Mesendoderm (in vitro differentiated cells): Measurements from ENCODE around the gene SLITRK3.

Experiments used
- DNase-seq: peaks from one replicate; pipeline ENCODE4 v3.0.0; 2013
- H2AK5ac ChIP-seq: 2 replicates; pipeline ENCODE4 v1.6.1; 2013; ENCODE audit warnings: low read length, inconsistent platforms
- H2BK120ac ChIP-seq: 2 replicates; pipeline ENCODE4 v1.6.1; 2013; ENCODE audit warnings: low read depth, mild to moderate bottlenecking, low read length, moderate library complexity, mixed read lengths
- H2BK15ac ChIP-seq: replicated peaks from 2 replicates; pipeline ENCODE4 v1.6.1; 2013; ENCODE audit warnings: low read depth, mild to moderate bottlenecking, moderate library complexity
- H2BK5ac ChIP-seq: 2 replicates; pipeline ENCODE4 v1.6.1; 2013; ENCODE audit warnings: low read length, inconsistent platforms
- H3K18ac ChIP-seq: 2 replicates; pipeline ENCODE4 v1.6.1; 2013; ENCODE audit warnings: mild to moderate bottlenecking, low read length, mixed read lengths
- H3K23ac ChIP-seq: one replicate; pipeline ENCODE4 v1.6.1; 2013; ENCODE audit warnings: low read length
- H3K27ac ChIP-seq: 2 replicates; pipeline ENCODE4 v1.5.1; 2013; ENCODE audit warnings: low read depth, mild to moderate bottlenecking, inconsistent platforms, low read length, moderate library complexity
- H3K27me3 ChIP-seq: 2 replicates; pipeline ENCODE4 v1.6.1; 2013; ENCODE audit warnings: low read length, control low read depth, mild to moderate bottlenecking, inconsistent platforms; ENCODE audit not compliant: insufficient read depth, poor library complexity
- H3K36me3 ChIP-seq: 2 replicates; pipeline ENCODE4 v1.6.1; 2013; ENCODE audit warnings: low read length, inconsistent platforms; ENCODE audit not compliant: control insufficient read depth, insufficient read depth
- H3K4ac ChIP-seq: one replicate; pipeline ENCODE4 v1.6.1; 2013; ENCODE audit warnings: low read depth, mild to moderate bottlenecking, low read length, moderate library complexity
- H3K4me1 ChIP-seq: 2 replicates; pipeline ENCODE4 v1.6.1; 2013; ENCODE audit warnings: low read depth, low read length, inconsistent platforms; ENCODE audit not compliant: control insufficient read depth
- H3K4me2 ChIP-seq: 2 replicates; pipeline ENCODE4 v1.6.1; 2013; ENCODE audit warnings: low read length
- H3K4me3 ChIP-seq: 2 replicates; pipeline ENCODE4 v1.5.1; 2013; ENCODE audit warnings: mild to moderate bottlenecking, low read length
- H3K56ac ChIP-seq: one replicate; pipeline ENCODE4 v1.6.1; 2013; ENCODE audit warnings: low read length
- H3K79me1 ChIP-seq: 2 replicates; pipeline ENCODE4 v1.6.1; 2013; ENCODE audit warnings: low read length, inconsistent platforms
- H3K79me2 ChIP-seq: 2 replicates; pipeline ENCODE4 v1.6.1; 2013; ENCODE audit warnings: mild to moderate bottlenecking, low read length; ENCODE audit not compliant: control insufficient read depth, insufficient read depth
- H3K9ac ChIP-seq: 2 replicates; pipeline ENCODE4 v1.6.1; 2013; ENCODE audit warnings: low read length, inconsistent platforms
- H4K5ac ChIP-seq: one replicate; pipeline ENCODE4 v1.6.1; 2013; ENCODE audit warnings: low read length
- H4K8ac ChIP-seq: one replicate; pipeline ENCODE4 v1.6.1; 2013; ENCODE audit warnings: low read depth, mild to moderate bottlenecking, control low read depth, low read length, moderate library complexity
- WGBS: extraction: QIAGEN DNeasy Blood & Tissue Kit; methylation state at CpG from one replicate; pipeline ENCODE4 v1.1.7; 2013; ENCODE audit warnings: low lambda C conversion rate, missing lambda C conversion rate; ENCODE audit not compliant: insufficient coverage; ENCODE audit errors: extremely low coverage; 5-methylcytosine and 5-hydroxymethylcytosine counted together

SLITRK3 gene

DNA sequence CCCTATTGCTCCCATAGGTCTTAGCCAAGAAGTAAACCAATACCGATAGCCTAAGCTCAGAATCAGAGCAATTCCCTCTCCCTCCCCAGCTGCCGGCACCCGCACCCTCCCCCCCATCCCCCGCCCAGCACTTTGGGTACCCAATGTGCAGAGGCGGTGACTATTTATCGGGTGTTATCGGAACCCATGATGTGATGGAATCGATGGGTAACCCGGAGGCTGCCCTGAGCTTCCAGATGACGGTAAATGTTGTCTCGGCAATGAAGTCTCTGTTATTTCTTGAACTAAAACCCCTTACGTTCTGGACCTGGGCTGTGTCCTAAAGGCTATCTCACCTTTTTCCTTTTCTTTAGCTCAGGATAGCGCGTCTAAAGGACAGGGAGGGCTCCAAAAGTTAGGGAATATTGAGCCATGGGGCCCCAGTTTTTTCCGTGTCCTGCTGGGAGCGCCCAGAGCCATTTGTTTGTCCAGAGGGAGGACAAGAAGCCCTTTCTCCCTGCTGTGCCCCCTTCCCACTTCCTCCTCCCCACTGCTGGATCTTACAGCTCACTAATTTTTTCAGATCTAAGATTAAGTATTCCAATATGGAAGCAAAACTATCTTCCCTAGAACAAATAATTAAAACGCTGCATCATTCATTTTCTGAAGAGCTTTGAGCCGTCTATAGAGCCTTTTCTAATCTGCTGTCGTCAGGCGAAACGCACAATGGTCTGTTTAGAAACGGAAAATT, 1.5 kb downstream of the SLITRK3 start:
- H3K27ac ChIP-seq, result no peak overlapping the region
- no peak overlapping the region for H4K8ac ChIP-seq
- no CpG with 5 or more reads among the region's 22 CpGs for WGBS

DNA sequence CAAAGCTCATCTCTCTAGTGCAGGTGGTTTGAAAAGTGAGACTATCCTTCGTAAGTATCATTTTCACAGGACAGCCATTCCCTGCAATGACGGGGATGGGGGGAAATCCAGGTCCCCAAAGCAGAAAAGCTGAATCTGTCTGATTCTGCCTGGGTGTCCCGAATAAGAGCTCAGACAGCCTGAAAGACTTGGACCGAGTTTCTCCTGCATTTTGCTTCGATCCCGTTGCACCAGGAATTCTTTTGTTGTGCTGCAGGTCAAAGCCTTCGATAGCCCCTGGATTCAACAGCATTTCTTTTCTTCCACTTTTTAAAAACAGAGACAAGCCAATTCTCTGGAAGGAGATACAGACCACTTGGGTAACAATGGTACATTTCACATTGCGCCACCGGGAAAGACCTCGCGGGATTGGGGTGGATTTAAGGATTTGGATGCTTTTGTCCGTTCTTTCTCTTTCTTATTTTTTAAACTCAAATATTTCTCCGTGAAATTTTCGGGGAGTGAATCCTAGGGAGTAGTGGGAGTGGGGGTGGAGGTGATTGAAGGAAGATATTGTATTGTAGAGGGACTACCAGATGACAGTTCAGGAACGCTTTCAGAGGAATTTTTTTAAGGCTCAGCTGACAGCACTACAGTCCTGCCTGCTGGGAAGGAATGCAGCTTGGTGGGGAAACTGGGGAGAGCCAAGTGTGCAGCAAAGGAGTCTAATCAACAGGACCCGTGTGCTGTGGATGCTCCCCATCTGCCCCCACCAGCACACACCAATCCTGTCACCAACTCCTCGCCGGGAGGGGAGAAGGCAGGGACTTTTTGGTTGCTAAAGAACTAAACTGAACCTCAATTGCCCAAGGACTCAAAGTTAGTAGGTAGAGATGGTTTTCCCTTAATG, 2.6 kb downstream of the SLITRK3 start:
- H3K23ac ChIP-seq, result no peak overlapping the region
- H3K4me1 ChIP-seq, result no peaks in the 10 kb centered on the region
- no peak overlapping the region for H4K5ac ChIP-seq
- no peak overlapping the region for H3K56ac ChIP-seq
- H3K79me2 ChIP-seq, result no peaks in the 10 kb centered on the region
- no peak overlapping the region for H2BK5ac ChIP-seq
- no peak overlapping the region for H4K8ac ChIP-seq
- peak overlapping the region; percentile 31 for H3K4me2 ChIP-seq
- no peaks in the 10 kb centered on the region for H3K36me3 ChIP-seq
- no peak overlapping the region for H3K4ac ChIP-seq
- H2AK5ac ChIP-seq, result no peak overlapping the region
- no peak overlapping the region for H3K9ac ChIP-seq
- no peak overlapping the region for H3K4me3 ChIP-seq
- H2BK15ac ChIP-seq, result no peak overlapping the region
- H3K27me3 ChIP-seq, result peaks cover 11% of the 10 kb centered on the region
- WGBS, result no CpG with 5 or more reads among the region's 18 CpGs
- H2BK120ac ChIP-seq, result no peak overlapping the region
- no peaks in the 10 kb centered on the region for H3K79me1 ChIP-seq
- no peak overlapping the region for H3K27ac ChIP-seq
- H3K18ac ChIP-seq, result no peak overlapping the region
- DNase-seq, result peak; percentile 61

More for the DNA sequence above, 1.5 kb downstream of the SLITRK3 start:
- no peak overlapping the region for H3K4ac ChIP-seq
- H3K18ac ChIP-seq, result no peak overlapping the region
- H3K4me1 ChIP-seq, result no peaks in the 10 kb centered on the region
- H4K5ac ChIP-seq, result no peak overlapping the region
- H3K79me2 ChIP-seq, result no peaks in the 10 kb centered on the region
- H3K4me3 ChIP-seq, result peak overlapping the region; percentile 17
- peak; percentile 14 for DNase-seq
- H3K9ac ChIP-seq, result no peak overlapping the region
- no peak overlapping the region for H3K56ac ChIP-seq
- no peaks in the 10 kb centered on the region for H3K79me1 ChIP-seq
- H3K27me3 ChIP-seq, result peaks cover 11% of the 10 kb centered on the region
- no peak overlapping the region for H2BK5ac ChIP-seq
- H2AK5ac ChIP-seq, result no peak overlapping the region
- H3K23ac ChIP-seq, result no peak overlapping the region
- H3K4me2 ChIP-seq, result peak overlapping the region; percentile 67
- no peak overlapping the region for H2BK120ac ChIP-seq
- H2BK15ac ChIP-seq, result no peak overlapping the region
- H3K36me3 ChIP-seq, result no peaks in the 10 kb centered on the region

DNA sequence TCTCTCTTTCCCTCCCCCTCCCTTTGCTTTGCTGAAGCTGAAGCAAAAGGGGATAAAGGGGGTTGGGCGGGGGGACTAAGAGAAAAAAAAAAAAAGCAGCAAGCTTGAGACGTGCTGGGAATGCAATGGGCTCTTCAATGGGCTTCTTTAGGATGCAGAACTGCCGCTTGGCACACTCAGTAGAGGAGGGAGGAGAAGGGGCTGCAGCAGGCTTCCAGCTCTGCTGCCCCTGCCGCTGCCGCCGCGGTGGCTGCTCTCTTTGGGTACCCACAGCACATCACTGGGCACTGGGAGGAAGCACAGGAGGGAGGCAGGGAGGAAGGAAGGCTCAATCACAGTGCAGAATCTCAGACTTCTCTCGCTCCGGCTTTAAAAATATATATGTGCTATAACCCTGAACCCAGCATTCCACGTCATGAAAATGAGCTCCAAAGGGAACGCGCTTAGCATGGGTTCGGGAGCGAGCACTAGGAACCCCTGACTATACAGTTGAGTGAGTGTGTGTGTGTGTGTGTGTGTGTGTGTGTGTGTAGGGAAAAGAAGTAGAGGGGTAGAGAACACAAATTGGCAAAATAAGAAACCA, 3.5 kb downstream of the SLITRK3 start:
- H3K56ac ChIP-seq, result no peak overlapping the region
- no peak overlapping the region for H3K18ac ChIP-seq
- WGBS, result no CpG with 5 or more reads among the region's 14 CpGs
- DNase-seq, result peak; percentile 51
- H2BK5ac ChIP-seq, result no peak overlapping the region
- no peaks in the 10 kb centered on the region for H3K36me3 ChIP-seq
- no peak overlapping the region for H4K8ac ChIP-seq
- H3K9ac ChIP-seq, result no peak overlapping the region
- H3K4ac ChIP-seq, result no peak overlapping the region
- H3K23ac ChIP-seq, result no peak overlapping the region
- no peaks in the 10 kb centered on the region for H3K4me1 ChIP-seq
- H2BK120ac ChIP-seq, result no peak overlapping the region
- no peak overlapping the region for H3K4me3 ChIP-seq
- peaks cover 11% of the 10 kb centered on the region for H3K27me3 ChIP-seq
- H3K27ac ChIP-seq, result no peak overlapping the region
- no peak overlapping the region for H4K5ac ChIP-seq
- H2BK15ac ChIP-seq, result no peak overlapping the region
- H2AK5ac ChIP-seq, result no peak overlapping the region
- H3K4me2 ChIP-seq, result peak overlapping the region; percentile 70
- no peaks in the 10 kb centered on the region for H3K79me1 ChIP-seq
- H3K79me2 ChIP-seq, result no peaks in the 10 kb centered on the region

DNA sequence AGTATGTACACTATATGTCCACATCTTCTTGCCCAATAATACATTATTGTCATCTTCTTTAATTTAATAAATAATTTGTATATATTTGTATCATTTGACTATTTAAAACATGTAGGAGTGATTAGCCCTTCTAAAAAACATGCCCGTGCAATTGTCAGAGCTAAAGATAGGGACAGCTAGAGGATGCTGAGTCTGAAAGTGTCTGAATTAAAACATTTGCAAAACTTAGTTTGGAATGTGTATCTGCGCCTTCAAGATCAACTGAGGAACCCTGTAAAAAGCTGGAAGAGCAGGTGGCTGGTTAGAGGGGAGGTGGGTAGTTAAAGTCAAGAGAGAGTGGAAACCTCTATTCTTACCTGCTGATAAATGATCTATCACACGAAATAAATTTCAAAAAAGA, 4.7 kb downstream of the SLITRK3 start:
- Histone ChIP-seq H3K36me3 (no peaks in the 10 kb centered on the region), H3K4me3 (no peak overlapping the region), H3K27me3 (peaks cover 2% of the 10 kb centered on the region)

DNA sequence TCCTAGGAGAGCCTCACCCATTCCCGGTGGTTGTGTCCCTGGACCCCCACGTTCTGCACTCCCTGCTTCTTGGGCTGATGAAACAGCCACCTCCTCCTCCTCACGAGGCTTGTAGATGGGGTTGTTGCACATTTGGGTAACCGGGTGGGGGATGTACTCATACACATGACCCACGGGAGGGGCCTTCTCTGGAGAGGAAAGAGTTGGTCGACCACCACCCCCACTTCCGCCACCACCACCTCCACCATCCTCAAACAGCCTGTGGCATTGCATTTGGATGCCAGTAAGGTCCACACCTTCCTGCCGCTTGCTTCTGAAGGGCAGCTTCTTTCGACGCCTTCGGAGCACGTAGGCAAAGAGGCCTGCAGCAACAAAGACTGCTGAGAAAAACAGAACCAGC, 7.7 kb downstream of the SLITRK3 start:
- no peak overlapping the region for H3K23ac ChIP-seq
- no peak overlapping the region for H2BK15ac ChIP-seq
- no peak overlapping the region for H2BK120ac ChIP-seq
- no peaks in the 10 kb centered on the region for H3K4me1 ChIP-seq
- H4K8ac ChIP-seq, result no peak overlapping the region
- H3K4ac ChIP-seq, result no peak overlapping the region
- no peak for DNase-seq
- no peaks in the 10 kb centered on the region for H3K36me3 ChIP-seq
- no peak overlapping the region for H2BK5ac ChIP-seq
- no peaks in the 10 kb centered on the region for H3K79me1 ChIP-seq
- no CpG with 5 or more reads among the region's 12 CpGs for WGBS
- H3K4me3 ChIP-seq, result no peak overlapping the region
- H3K56ac ChIP-seq, result no peak overlapping the region
- H4K5ac ChIP-seq, result no peak overlapping the region
- H2AK5ac ChIP-seq, result no peak overlapping the region
- no peaks in the 10 kb centered on the region for H3K27me3 ChIP-seq
- H3K27ac ChIP-seq, result no peak overlapping the region
- H3K79me2 ChIP-seq, result no peaks in the 10 kb centered on the region
- H3K18ac ChIP-seq, result no peak overlapping the region
- H3K9ac ChIP-seq, result no peak overlapping the region
- H3K4me2 ChIP-seq, result no peak overlapping the region

More for the DNA sequence above, 4.7 kb downstream of the SLITRK3 start:
- H3K27ac ChIP-seq, result no peak overlapping the region
- H3K79me2 ChIP-seq, result no peaks in the 10 kb centered on the region
- no peak overlapping the region for H2BK5ac ChIP-seq
- no peak for DNase-seq
- H3K4ac ChIP-seq, result no peak overlapping the region
- WGBS, result no CpG with 5 or more reads among the region's 3 CpGs
- H2BK120ac ChIP-seq, result no peak overlapping the region
- H4K8ac ChIP-seq, result no peak overlapping the region
- no peak overlapping the region for H3K9ac ChIP-seq
- no peak overlapping the region for H2BK15ac ChIP-seq
- H3K56ac ChIP-seq, result no peak overlapping the region
- H3K18ac ChIP-seq, result no peak overlapping the region
- no peak overlapping the region for H3K4me2 ChIP-seq
- H4K5ac ChIP-seq, result no peak overlapping the region
- no peaks in the 10 kb centered on the region for H3K4me1 ChIP-seq
- no peaks in the 10 kb centered on the region for H3K79me1 ChIP-seq
- H3K23ac ChIP-seq, result no peak overlapping the region
- H2AK5ac ChIP-seq, result no peak overlapping the region
